ENCODE results near the gene EYS.
"Not testable (repeated sequence)": the region's sequence is repeated elsewhere in the genome, so short reads cannot be mapped to it uniquely, and the experiment has no call there.

The EYS gene

DNA sequence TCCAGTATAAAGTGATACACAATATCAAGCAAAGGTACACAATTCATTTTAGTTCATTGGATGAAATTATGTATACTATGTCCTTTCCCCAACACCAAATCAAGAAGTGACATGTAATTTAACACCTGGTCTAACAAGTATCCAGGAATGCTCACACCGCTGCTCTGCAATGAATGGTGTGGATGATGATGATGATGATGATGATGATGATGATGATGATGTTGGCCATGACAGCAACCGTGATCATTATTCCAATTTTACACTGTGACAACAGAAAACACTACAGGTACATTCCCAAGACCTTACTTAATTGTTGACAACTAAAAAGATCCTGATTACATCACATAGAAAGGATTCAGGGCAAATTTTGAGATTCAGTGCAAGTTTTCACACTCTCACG, 1449.4 kb downstream of the EYS start:
- no peak overlapping the region for H3K27ac ChIP-seq (ENCODE audit: low read depth, low read length)
- no peak overlapping the region for H3K9ac ChIP-seq (ENCODE audit: low read depth in 1 of 2, low read length in 2 of 2)
- no peak overlapping the region for H3K4me3 ChIP-seq (ENCODE audit: low read depth in 1 of 2, low read length in 2 of 2)
- no peaks in the 10 kb centered on the region for H3K36me3 ChIP-seq (ENCODE audit: control insufficient read depth in 1 of 2, insufficient read depth in 2 of 2, low read length in 2 of 2)
- no peaks in the 10 kb centered on the region for H3K27me3 ChIP-seq (ENCODE audit: control insufficient read depth in 1 of 2, insufficient read depth in 2 of 2, low read length in 2 of 2)
- H3K4me1 ChIP-seq (ENCODE audit: control insufficient read depth in 1 of 2, insufficient read depth in 2 of 2, low read length in 2 of 2), result no peaks in the 10 kb centered on the region
- no peaks in the 10 kb centered on the region for H3K9me3 ChIP-seq (ENCODE audit: control insufficient read depth in 1 of 2, low read length in 2 of 2)

DNA sequence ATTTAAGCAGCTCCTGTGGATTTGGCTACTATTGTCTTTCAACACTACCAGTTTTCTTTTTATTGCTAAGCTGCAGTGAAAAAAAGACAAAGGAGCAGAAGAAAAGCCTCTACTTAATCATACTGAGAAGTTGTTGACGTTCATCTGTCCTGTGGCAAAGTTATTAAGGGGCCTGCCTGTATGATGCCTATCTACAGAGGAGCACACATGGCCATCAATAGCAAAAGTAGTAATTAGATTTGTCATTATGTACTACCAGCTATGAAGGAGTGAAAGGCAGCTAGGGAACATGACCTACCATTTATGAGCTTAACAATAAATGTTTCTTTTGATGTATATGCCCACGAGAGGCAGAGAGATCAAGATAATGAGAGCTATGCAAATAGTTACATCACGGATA, 1450.5 kb downstream of the EYS start:
- H3K27me3 ChIP-seq (ENCODE audit: control insufficient read depth in 1 of 2, insufficient read depth in 2 of 2, low read length in 2 of 2), result no peaks in the 10 kb centered on the region
- no peaks in the 10 kb centered on the region for H3K36me3 ChIP-seq (ENCODE audit: control insufficient read depth in 1 of 2, insufficient read depth in 2 of 2, low read length in 2 of 2)
- H3K9me3 ChIP-seq (ENCODE audit: control insufficient read depth in 1 of 2, low read length in 2 of 2), result no peaks in the 10 kb centered on the region
- H3K9ac ChIP-seq (ENCODE audit: low read depth in 1 of 2, low read length in 2 of 2), result no peak overlapping the region
- H3K4me1 ChIP-seq (ENCODE audit: control insufficient read depth in 1 of 2, insufficient read depth in 2 of 2, low read length in 2 of 2), result no peaks in the 10 kb centered on the region
- no peak overlapping the region for H3K4me3 ChIP-seq (ENCODE audit: low read depth in 1 of 2, low read length in 2 of 2)
- H3K27ac ChIP-seq (ENCODE audit: low read depth, low read length), result no peak overlapping the region

- Histone ChIP-seq H3K36me3 (ENCODE audit: control insufficient read depth in 1 of 2, insufficient read depth in 2 of 2, low read length in 2 of 2) (no peaks in the 10 kb centered on the region), H3K27ac (ENCODE audit: low read depth, low read length) (no peak overlapping the region), H3K9me3 (ENCODE audit: control insufficient read depth in 1 of 2, low read length in 2 of 2) (no peaks in the 10 kb centered on the region), H3K4me3 (ENCODE audit: low read depth in 1 of 2, low read length in 2 of 2) (no peak overlapping the region), H3K9ac (ENCODE audit: low read depth in 1 of 2, low read length in 2 of 2) (no peak overlapping the region), H3K27me3 (ENCODE audit: control insufficient read depth in 1 of 2, insufficient read depth in 2 of 2, low read length in 2 of 2) (no peaks in the 10 kb centered on the region), H3K4me1 (ENCODE audit: control insufficient read depth in 1 of 2, insufficient read depth in 2 of 2, low read length in 2 of 2) (no peaks in the 10 kb centered on the region)
Measured at GRCh38 chr6:64255000-64255399, 1452.0 kb downstream of the EYS start.

DNA sequence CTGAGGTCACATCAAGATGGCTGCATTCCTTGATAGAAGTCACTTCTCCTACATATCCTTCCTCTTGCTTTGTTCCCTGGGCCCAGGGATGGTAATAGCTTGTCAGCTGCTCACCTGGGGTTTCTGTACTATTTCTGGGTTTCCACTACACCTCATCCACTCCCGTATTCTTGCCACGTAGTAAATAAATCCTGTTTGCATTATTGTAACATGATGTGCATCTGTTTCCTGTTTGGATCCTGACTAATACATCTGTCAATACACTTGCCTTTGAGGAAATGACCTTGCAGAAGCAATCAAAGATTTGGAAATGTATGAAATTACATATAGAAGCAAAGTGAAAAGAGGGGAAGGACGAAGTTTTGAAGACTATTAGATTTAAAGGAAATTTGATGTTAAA, 1452.5 kb downstream of the EYS start:
- Histone ChIP-seq H3K9ac (ENCODE audit: low read depth in 1 of 2, low read length in 2 of 2) (no peak overlapping the region), H3K27ac (ENCODE audit: low read depth, low read length) (no peak overlapping the region), H3K4me3 (ENCODE audit: low read depth in 1 of 2, low read length in 2 of 2) (no peak overlapping the region), H3K4me1 (ENCODE audit: control insufficient read depth in 1 of 2, insufficient read depth in 2 of 2, low read length in 2 of 2) (no peaks in the 10 kb centered on the region), H3K27me3 (ENCODE audit: control insufficient read depth in 1 of 2, insufficient read depth in 2 of 2, low read length in 2 of 2) (no peaks in the 10 kb centered on the region), H3K36me3 (ENCODE audit: control insufficient read depth in 1 of 2, insufficient read depth in 2 of 2, low read length in 2 of 2) (no peaks in the 10 kb centered on the region), H3K9me3 (ENCODE audit: control insufficient read depth in 1 of 2, low read length in 2 of 2) (no peaks in the 10 kb centered on the region)

- Histone ChIP-seq H3K9me3 (ENCODE audit: control insufficient read depth in 1 of 2, low read length in 2 of 2) (no peaks in the 10 kb centered on the region), H3K9ac (ENCODE audit: low read depth in 1 of 2, low read length in 2 of 2) (no peak overlapping the region), H3K4me1 (ENCODE audit: control insufficient read depth in 1 of 2, insufficient read depth in 2 of 2, low read length in 2 of 2) (no peaks in the 10 kb centered on the region), H3K27ac (ENCODE audit: low read depth, low read length) (no peak overlapping the region), H3K4me3 (ENCODE audit: low read depth in 1 of 2, low read length in 2 of 2) (no peak overlapping the region), H3K36me3 (ENCODE audit: control insufficient read depth in 1 of 2, insufficient read depth in 2 of 2, low read length in 2 of 2) (no peaks in the 10 kb centered on the region), H3K27me3 (ENCODE audit: control insufficient read depth in 1 of 2, insufficient read depth in 2 of 2, low read length in 2 of 2) (no peaks in the 10 kb centered on the region)
Measured at GRCh38 chr6:64252256-64252655, 1454.8 kb downstream of the EYS start.

GRCh38 chr6:64250126-64250525, 1456.9 kb downstream of the EYS start:
- H3K4me3 ChIP-seq (ENCODE audit: low read depth in 1 of 2, low read length in 2 of 2), result no peak overlapping the region
- no peaks in the 10 kb centered on the region for H3K36me3 ChIP-seq (ENCODE audit: control insufficient read depth in 1 of 2, insufficient read depth in 2 of 2, low read length in 2 of 2)
- no peak overlapping the region for H3K27ac ChIP-seq (ENCODE audit: low read depth, low read length)
- no peaks in the 10 kb centered on the region for H3K4me1 ChIP-seq (ENCODE audit: control insufficient read depth in 1 of 2, insufficient read depth in 2 of 2, low read length in 2 of 2)
- H3K27me3 ChIP-seq (ENCODE audit: control insufficient read depth in 1 of 2, insufficient read depth in 2 of 2, low read length in 2 of 2), result no peaks in the 10 kb centered on the region
- H3K9ac ChIP-seq (ENCODE audit: low read depth in 1 of 2, low read length in 2 of 2), result no peak overlapping the region
- H3K9me3 ChIP-seq (ENCODE audit: control insufficient read depth in 1 of 2, low read length in 2 of 2), result no peaks in the 10 kb centered on the region

DNA sequence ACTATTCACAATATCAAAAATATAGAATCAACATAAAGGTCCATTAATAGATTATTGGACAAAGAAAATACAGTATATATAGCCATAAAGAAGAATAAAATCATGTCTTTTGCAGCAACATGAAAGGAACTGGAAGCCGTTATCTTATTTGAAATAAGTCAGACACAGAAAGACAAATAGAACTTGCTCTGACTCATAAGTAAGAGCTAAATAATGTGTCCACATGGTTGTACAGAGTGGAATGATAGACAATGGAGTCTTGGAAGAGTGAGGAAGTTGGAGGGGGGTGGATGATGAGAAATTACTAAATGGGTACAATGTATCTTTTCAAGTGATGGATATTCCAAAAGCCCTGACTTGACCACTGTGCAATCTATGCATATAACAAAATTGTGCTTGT, 1457.9 kb downstream of the EYS start:
- Histone ChIP-seq H3K9ac (ENCODE audit: low read depth in 1 of 2, low read length in 2 of 2) (no peak overlapping the region), H3K27me3 (ENCODE audit: control insufficient read depth in 1 of 2, insufficient read depth in 2 of 2, low read length in 2 of 2) (no peaks in the 10 kb centered on the region), H3K4me1 (ENCODE audit: control insufficient read depth in 1 of 2, insufficient read depth in 2 of 2, low read length in 2 of 2) (no peaks in the 10 kb centered on the region), H3K36me3 (ENCODE audit: control insufficient read depth in 1 of 2, insufficient read depth in 2 of 2, low read length in 2 of 2) (no peaks in the 10 kb centered on the region), H3K4me3 (ENCODE audit: low read depth in 1 of 2, low read length in 2 of 2) (no peak overlapping the region), H3K9me3 (ENCODE audit: control insufficient read depth in 1 of 2, low read length in 2 of 2) (no peaks in the 10 kb centered on the region), H3K27ac (ENCODE audit: low read depth, low read length) (no peak overlapping the region)

- H3K4me1 ChIP-seq (ENCODE audit: control insufficient read depth in 1 of 2, insufficient read depth in 2 of 2, low read length in 2 of 2), result no peaks in the 10 kb centered on the region
- peaks cover 0 to 3% of the 10 kb centered on the region in 2 donors for H3K9me3 ChIP-seq (ENCODE audit: control insufficient read depth in 1 of 2, low read length in 2 of 2)
- H3K36me3 ChIP-seq (ENCODE audit: control insufficient read depth in 1 of 2, insufficient read depth in 2 of 2, low read length in 2 of 2), result no peaks in the 10 kb centered on the region
- no peaks in the 10 kb centered on the region for H3K27me3 ChIP-seq (ENCODE audit: control insufficient read depth in 1 of 2, insufficient read depth in 2 of 2, low read length in 2 of 2)
- no peak overlapping the region for H3K4me3 ChIP-seq (ENCODE audit: low read depth in 1 of 2, low read length in 2 of 2)
- H3K27ac ChIP-seq (ENCODE audit: low read depth, low read length), result no peak overlapping the region
- H3K9ac ChIP-seq (ENCODE audit: low read depth in 1 of 2, low read length in 2 of 2), result no peak overlapping the region
Measured at GRCh38 chr6:64243618-64244017, 1463.4 kb downstream of the EYS start.

DNA sequence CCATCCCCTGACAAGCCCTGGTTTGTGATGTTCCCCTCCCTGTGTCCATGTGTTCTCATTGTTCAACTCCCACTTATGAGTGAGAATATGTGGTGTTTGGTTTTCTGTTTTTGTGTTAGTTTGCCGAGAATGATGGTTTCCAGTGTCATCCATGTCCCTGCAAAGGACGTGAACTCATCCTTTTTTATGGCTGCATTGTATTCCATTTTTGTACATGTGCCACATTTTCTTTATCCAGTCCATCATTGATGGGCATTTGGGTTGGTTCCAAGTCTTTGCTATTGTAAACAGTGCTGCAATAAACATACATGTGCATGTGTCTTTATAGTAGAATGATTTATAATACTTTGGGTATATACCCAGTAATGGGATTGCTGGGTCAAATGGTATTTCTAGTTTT, 1468.1 kb downstream of the EYS start:
- not testable (repeated sequence) for H3K9ac ChIP-seq (ENCODE audit: low read depth in 1 of 2, low read length in 2 of 2); H3K4me3 ChIP-seq (ENCODE audit: low read depth in 1 of 2, low read length in 2 of 2); H3K27me3 ChIP-seq (ENCODE audit: control insufficient read depth in 1 of 2, insufficient read depth in 2 of 2, low read length in 2 of 2); H3K9me3 ChIP-seq (ENCODE audit: control insufficient read depth in 1 of 2, low read length in 2 of 2); H3K27ac ChIP-seq (ENCODE audit: low read depth, low read length); H3K4me1 ChIP-seq (ENCODE audit: control insufficient read depth in 1 of 2, insufficient read depth in 2 of 2, low read length in 2 of 2); H3K36me3 ChIP-seq (ENCODE audit: control insufficient read depth in 1 of 2, insufficient read depth in 2 of 2, low read length in 2 of 2)

GRCh38 chr6:64238071-64238470, 1469.0 kb downstream of the EYS start:
- Histone ChIP-seq H3K27me3 (ENCODE audit: control insufficient read depth in 1 of 2, insufficient read depth in 2 of 2, low read length in 2 of 2) (no peaks in the 10 kb centered on the region), H3K4me3 (ENCODE audit: low read depth in 1 of 2, low read length in 2 of 2) (no peak overlapping the region), H3K9me3 (ENCODE audit: control insufficient read depth in 1 of 2, low read length in 2 of 2) (peaks cover 3 to 4% of the 10 kb centered on the region in 2 donors), H3K36me3 (ENCODE audit: control insufficient read depth in 1 of 2, insufficient read depth in 2 of 2, low read length in 2 of 2) (no peaks in the 10 kb centered on the region), H3K27ac (ENCODE audit: low read depth, low read length) (no peak overlapping the region), H3K9ac (ENCODE audit: low read depth in 1 of 2, low read length in 2 of 2) (no peak overlapping the region), H3K4me1 (ENCODE audit: control insufficient read depth in 1 of 2, insufficient read depth in 2 of 2, low read length in 2 of 2) (no peaks in the 10 kb centered on the region)

GRCh38 chr6:64233746-64234145, 1473.3 kb downstream of the EYS start:
- no peak overlapping the region for H3K4me3 ChIP-seq (ENCODE audit: low read depth in 1 of 2, low read length in 2 of 2)
- H3K9me3 ChIP-seq (ENCODE audit: control insufficient read depth in 1 of 2, low read length in 2 of 2), result peaks cover 0 to 4% of the 10 kb centered on the region in 2 donors
- no peaks in the 10 kb centered on the region for H3K4me1 ChIP-seq (ENCODE audit: control insufficient read depth in 1 of 2, insufficient read depth in 2 of 2, low read length in 2 of 2)
- H3K36me3 ChIP-seq (ENCODE audit: control insufficient read depth in 1 of 2, insufficient read depth in 2 of 2, low read length in 2 of 2), result no peaks in the 10 kb centered on the region
- no peaks in the 10 kb centered on the region for H3K27me3 ChIP-seq (ENCODE audit: control insufficient read depth in 1 of 2, insufficient read depth in 2 of 2, low read length in 2 of 2)
- H3K9ac ChIP-seq (ENCODE audit: low read depth in 1 of 2, low read length in 2 of 2), result no peak overlapping the region
- no peak overlapping the region for H3K27ac ChIP-seq (ENCODE audit: low read depth, low read length)
